GM18505 (cell line): ENCODE measurements around the gene ZNRF1.

Experiments
- ATAC-seq: cut with Tn5 transposase; IDR thresholded peaks from one replicate; pipeline ENCODE4 v1.9.1; 2021; ENCODE audit not compliant: unreplicated experiment
- POLR2A ChIP-seq: IDR thresholded peaks from 4 replicates; pipeline ENCODE4 v1.6.1; 2011; ENCODE audit warnings: borderline replicate concordance; ENCODE audit not compliant: insufficient read depth, insufficient read length; ENCODE audit errors: extremely low read depth

The ZNRF1 gene

DNA sequence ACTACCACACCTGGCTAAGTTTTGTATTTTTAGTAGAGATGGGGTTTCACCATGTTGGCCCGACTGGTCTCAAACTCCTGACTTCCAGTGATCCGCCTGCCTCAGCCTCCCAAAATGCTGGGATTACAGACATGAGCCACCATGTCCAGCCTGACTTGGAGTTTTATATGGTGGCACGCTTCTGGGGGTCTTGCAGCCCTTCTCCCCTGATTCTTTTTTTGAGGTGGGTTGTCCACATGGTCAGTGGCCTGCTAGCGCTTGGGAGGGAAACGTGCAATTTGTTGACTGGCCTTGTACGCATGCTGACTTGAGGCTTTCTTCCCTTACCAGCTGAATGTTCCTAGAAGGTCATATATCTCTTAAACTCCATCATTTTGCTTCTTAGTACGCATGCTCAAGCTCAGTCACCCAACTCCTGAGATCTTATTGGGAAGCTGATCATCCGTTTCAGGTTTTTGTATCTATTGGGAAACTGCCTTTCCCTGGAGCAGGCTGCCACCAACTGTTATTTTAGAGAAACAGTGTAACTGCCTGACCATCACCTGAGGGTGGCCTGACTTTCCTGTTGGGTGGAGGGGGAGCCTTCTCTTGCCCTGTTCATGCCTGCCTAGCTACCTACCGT lies 131.4 kb downstream of the ZNRF1 start:
- TF ChIP-seq POLR2A = no peak
- no peak for ATAC-seq

DNA sequence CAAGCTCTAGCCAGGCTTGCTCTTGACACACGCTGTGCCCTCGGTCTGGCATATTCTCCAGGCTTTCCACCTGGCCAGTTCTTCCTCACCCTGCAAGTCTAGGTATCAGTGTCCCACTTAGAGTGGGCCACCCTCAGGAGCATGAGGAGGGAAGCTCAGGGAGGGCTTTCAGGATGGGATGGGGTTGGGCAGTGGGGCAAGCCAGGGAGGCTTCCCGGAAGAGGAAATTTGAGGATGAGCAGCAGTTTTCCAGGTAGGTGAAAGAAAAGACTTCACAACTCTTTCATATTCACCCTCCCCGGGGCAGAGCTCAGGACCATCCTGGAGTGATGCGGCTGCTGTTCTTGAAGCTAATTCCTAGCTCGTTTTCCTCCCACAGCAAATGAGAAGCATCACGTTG lies 132.3 kb downstream of the ZNRF1 start:
- no peak for TF ChIP-seq POLR2A

DNA sequence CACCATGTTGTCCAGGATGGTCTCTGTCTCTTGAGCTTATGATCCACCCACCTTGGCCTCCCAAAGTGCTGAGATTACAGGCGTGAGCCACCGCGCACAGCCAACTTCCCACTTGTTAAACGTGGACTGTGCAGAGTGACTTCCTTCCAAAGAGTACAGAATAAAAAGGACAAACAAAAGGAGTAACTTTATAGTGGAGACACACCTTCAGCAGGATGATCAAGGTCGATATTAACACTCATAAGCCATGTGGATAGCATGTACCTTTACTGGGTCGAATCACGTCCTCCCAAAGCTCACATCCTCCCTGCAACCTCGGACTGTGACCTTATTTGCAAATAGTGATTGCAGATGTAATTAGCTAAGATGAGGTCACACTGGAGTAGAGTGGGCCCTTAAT lies 139.4 kb downstream of the ZNRF1 start:
- no peak for TF ChIP-seq POLR2A
- ATAC-seq = no peak

More for the DNA sequence above, 132.3 kb downstream of the ZNRF1 start:
- no peak for ATAC-seq

DNA sequence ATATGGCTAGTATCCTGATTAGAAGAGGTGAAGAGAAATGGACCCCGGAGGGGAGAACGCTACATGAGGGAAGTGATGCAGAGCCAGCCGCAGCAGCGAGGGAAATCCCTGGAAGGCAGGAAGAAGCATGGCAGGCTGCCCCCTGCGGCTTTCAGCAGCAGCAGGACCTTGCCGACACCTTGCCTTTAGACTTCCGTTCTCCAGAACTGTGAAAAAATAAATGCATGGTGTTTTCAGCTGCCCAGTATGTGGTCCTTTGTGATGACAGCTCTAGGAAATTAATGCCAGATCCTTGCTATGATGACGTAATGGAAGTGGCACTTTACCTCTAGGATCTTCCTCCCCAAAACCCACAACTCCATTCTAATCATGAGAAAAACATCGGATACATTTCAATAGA lies 139.8 kb downstream of the ZNRF1 start:
- TF ChIP-seq POLR2A = no peak
- ATAC-seq = no peak

DNA sequence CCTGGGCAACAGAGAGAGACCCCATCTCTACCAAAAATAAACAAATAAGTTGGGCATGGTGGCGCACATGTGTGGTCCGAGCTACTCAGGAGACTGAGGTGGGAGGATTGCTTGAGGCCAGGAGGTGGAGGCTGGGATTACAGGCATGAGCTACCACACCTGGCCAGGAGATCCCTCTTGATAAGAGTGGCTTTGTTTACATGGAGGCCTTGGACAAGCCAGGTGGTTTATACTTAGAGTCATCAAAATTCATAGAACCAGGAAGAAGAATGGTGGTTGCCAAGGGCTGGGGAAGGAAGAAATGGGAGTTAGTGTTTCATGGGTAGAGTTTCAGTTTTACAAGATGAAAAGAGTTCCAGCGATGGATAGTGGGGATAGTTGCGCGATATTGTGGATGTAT lies 140.7 kb downstream of the ZNRF1 start:
- no peak for TF ChIP-seq POLR2A
- no peak for ATAC-seq

DNA sequence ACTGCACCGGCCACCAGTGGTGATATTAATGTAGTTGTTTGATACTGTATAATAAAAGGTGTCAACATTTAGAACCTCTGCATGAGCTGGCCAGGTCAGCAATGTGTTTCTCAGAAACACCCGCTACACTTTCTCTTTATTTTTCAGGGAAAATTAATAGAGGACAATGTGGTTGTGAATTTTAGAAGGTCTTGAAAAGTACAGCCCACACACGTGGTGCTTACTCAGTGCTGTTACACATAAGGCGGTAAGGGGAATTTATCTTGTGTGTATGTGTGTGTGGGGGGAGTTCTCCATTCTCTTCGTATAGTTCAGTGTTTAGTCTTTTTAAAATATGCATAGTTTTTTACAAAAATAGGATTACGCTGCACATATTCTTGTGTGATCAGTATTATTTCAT lies 145.1 kb downstream of the ZNRF1 start:
- ATAC-seq = no peak

DNA sequence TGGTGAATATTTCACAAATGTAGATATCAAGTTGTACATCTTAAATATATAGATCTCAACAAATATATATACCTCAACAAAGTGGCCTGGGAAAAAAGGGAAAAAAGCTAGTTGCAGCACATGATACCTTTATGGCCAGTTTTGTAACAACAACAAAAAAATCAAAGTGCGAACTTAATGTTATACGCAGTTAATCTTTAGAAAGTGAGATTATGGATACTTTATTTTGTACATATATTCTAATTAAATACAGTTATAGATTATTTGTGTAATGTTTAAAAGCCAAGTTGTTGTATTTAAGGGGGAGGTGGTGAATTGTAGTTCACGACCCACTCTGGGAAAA lies 149.1 kb downstream of the ZNRF1 start:
- ATAC-seq = no peak
- no peak for TF ChIP-seq POLR2A

More for the DNA sequence above, 145.1 kb downstream of the ZNRF1 start:
- TF ChIP-seq POLR2A = no peak

DNA sequence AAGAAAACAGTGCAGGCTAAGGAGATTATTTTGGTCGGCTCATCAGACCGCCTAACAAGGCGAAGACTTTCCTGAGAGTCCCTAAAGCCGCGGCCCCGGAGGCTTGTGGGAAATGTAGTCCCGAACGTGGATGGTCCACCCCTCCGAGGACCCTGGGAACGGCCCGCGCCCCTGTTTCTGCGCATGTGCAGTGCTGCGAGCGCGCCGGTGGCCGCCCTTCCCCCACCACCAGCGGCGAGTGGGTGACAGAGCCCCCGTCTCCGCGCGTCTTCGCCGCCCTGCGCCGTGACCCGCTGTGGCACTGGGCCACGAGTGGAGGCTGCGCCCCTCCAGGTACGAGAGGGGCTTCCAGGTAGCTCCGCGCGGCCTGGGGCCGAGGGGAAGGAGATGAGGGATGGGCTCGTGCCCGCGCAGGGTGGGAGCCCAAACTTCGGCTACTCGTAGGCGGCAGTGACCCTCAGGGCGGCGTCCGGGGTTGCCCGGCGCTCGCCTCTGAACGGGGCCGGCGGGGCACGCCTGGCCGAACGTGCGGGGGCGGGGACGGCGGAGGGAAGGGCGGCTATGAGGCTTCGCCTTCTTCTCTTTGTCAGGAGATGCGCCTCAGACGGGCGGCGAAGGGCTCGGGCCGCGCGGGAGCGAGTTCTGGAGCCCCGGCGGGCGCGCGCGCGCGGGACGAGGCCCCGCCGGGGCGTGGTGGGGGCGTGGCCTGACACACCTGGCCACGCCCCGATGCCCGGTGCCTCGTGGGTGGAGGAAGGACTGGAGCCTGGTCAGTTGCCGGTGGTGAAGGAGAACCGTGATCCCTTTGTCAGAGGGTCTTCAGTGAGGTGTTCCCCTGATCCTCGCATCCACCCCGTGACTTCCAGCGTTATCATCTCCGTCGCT lies 149.7 kb downstream of the ZNRF1 start, which contains the start of gene ZFP1:
TSS of gene ZFP1 (plus strand) at position 214 of the 885 bp plus-strand sequence. CDS start 4,428 bp downstream, outside the sequence.
- peak; percentile 62 for TF ChIP-seq POLR2A
- peak; percentile 83 for ATAC-seq

DNA sequence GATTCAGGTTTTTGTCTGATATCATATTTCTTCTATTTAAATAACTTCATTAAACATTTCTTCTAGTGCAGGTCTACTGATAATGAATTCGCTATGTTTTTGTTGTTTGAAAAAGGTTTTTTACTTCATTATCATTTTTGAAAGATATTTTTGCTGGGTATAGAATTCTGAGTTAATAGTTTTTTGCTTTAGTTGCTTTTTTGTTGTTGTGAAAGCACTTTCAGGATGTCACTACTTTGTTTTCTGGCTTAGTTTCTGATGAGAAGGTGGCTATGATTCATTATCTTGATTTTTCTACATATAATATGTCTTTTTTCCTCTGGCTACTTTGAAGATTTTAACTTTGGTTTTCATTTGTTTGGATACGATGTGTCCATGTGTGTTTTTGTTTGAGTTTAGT lies 153.0 kb downstream of the ZNRF1 start:
- ATAC-seq = no peak
- no peak for TF ChIP-seq POLR2A

DNA sequence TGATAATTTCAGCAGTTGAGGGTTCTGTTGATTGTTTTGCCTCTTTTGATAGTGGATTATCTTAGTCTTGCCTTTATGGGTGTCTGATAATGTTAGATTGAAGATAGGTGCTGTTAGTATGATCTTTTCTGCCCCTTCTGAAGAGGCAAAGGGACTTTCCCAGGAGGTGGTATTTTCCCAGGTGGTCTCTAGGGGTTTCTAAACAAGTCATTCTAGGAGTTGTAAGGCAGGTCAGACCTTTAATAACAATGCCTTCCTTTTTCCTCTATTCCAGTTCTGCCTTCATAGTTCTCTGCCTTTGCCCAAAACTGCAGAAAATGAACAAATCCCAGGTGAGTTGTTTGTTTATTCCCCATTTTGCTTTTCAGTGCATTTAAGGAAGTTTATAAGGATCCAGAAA lies 153.8 kb downstream of the ZNRF1 start:
- no peak for TF ChIP-seq POLR2A
- no peak for ATAC-seq

DNA sequence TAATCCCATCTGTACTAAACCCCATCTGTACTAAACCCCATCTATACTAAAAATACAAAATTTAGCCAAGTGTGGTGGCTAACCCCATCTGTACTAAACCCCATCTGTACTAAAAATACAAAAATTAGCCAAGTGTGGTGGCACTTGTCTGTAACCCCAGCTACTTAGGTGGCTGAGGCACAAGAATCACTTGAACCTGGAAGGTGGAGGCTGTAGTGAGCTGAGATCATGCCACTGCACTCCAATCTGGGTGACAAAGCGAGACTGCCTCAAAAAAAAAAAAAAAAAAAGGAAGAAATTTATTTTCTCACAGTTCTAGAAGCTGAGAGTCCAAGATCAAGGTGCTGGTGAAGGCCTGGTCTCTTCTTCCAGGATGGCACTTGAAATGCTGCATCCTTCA lies 161.6 kb downstream of the ZNRF1 start:
- ATAC-seq = no peak
- no peak for TF ChIP-seq POLR2A
